SK-N-MC (cell line): ENCODE data around the gene GOLGA6L6.
"Not testable (repeated sequence)": the region's sequence is repeated elsewhere in the genome, so short reads cannot be mapped to it uniquely, and the experiment has no call there.

Source experiments
- DNase-seq: peaks from one replicate; pipeline ENCODE4 v3.0.0-alpha.2; 2011; ENCODE audit warnings: low read depth, low spot score
- H3K27ac ChIP-seq: fragments of 200-600 bp; sonication (generic); 2 replicates; pipeline ENCODE4 v1.5.1; 2016; ENCODE audit warnings: mixed run types
- H3K36me3 ChIP-seq: fragments of 200-600 bp; sonication (generic); 2 replicates; pipeline ENCODE4 v1.6.1; 2017; ENCODE audit warnings: antibody characterized with exemption, low read length, mixed read lengths; ENCODE audit not compliant: insufficient read depth
- H3K4me3 ChIP-seq: fragments of 200-600 bp; sonication (generic); 2 replicates; pipeline ENCODE4 v1.5.1; 2016
- H3K9ac ChIP-seq: fragments of 200-600 bp; sonication (generic); 2 replicates; pipeline ENCODE4 v1.8.0; 2017; ENCODE audit warnings: mixed run types, mixed read lengths; ENCODE audit not compliant: insufficient read length
- H3K9me3 ChIP-seq: fragments of 200-600 bp; sonication (generic); 2 replicates; pipeline ENCODE4 v1.6.1; 2017; ENCODE audit warnings: low read depth, mild to moderate bottlenecking, antibody characterized with exemption, low read length, moderate library complexity, mixed read lengths

Gene GOLGA6L6, protein sequence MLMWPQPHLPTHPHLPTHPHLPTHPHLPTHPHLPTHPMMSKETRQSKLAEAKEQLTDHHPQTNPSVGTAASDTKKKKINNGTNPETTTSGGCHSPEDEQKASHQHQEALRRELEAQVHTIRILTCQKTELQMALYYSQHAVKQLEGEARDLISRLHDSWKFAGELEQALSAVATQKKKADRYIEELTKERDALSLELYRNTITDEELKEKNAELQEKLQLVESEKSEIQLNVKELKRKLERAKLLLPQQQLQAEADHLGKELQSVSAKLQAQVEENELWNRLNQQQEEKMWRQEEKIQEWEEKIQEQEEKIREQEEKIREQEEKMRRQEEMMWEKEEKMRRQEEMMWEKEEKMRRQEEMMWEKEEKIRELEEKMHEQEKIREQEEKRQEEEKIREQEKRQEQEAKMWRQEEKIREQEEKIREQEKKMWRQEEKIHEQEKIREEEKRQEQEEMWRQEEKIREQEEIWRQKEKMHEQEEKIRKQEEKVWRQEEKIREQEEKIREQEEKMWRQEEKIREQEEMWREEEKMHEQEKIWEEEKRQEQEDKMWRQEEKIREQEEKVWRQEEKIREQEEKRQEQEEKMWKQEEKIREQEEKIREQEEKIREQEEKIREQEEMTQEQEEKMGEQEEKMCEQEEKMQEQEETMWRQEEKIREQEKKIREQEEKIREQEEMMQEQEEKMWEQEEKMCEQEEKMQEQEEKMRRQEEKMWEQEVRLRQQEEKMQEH

DNA sequence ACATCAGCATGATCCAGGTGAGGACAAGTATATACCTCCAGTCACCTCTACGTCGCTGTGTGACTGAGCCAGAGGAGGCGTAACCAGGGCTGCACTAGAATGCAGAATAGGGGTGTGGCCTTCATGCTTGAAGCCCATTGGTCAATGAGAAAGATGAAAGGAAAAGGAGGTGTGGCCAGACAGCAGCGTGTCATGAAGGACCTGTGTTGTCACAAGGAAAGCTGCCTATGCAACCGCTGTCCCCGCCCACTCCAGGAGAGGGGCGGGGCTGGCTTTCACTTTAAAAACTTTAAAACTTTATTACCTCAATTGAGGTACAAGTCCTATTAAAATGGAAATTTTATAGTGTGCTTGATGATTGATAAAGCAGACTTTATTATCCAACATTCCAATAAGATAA, at the start of gene GOLGA6L6:
TSS of gene GOLGA6L6 (minus strand) at position 101 of the 400 bp plus-strand sequence. CDS start at position 10, 91 bp downstream.
- not testable (repeated sequence) for H3K27ac ChIP-seq, H3K9me3 ChIP-seq, DNase-seq, H3K9ac ChIP-seq, H3K4me3 ChIP-seq, H3K36me3 ChIP-seq

DNA sequence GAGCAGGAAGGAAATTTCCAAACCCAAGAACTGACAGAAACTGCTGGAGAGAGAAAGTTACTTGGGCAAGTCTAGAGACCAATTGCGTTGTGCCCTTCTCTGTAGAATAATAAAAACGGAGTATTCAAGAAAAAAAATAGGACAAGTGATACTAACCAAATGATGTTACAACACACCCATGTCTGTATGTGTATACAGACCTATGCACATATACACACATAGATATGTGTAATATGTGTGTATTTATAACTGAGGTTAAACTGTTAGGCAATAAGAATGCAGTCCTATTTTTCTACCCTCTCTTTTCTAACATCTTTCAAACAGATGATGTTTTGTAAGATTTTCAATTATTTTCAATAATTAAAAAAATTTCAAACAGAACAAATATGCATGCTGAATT, 48.5 kb upstream of the GOLGA6L6 start:
- H3K9me3 ChIP-seq, H3K9ac ChIP-seq, H3K4me3 ChIP-seq, H3K27ac ChIP-seq, H3K36me3 ChIP-seq, DNase-seq: not testable (repeated sequence)

DNA sequence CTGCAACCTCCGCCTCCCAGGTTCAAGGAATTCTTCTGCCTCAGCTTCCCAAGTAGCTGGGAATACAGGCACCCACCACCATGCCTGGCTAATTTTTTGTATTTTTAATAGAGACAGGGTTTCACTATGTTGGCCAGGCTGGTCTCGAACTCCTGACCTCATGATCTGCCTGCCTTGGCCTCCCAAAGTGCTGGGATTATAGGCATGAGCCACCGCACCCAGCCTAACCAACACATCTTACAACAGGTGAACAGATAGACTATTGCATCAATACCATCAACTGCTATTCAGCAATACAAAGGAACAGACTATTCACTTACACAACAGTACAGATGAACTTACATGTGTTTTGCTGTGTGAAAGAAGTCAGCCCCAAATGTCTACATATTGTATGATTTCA, 45.2 kb upstream of the GOLGA6L6 start:
- not testable (repeated sequence) for DNase-seq, H3K36me3 ChIP-seq, H3K27ac ChIP-seq, H3K9me3 ChIP-seq, H3K4me3 ChIP-seq, H3K9ac ChIP-seq

DNA sequence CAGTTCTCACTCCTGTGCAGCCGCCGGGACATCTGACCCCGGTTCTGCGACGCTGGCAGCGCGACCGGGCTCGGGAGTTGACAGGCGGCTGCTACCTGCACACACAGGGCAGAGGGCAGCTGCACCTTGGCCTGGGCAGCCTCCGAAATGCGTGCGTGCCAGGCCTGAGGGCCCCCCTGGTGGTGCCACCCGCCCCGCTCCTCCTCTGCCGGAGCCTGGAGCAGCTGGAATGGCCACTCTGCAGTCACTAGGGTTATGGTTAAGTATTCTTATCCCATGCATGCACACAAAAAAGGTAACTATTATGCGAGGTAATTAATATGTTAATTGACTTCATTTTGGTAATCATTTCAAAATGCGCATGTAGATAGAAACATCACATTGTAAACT, 41.1 kb upstream of the GOLGA6L6 start:
- not testable (repeated sequence) for H3K9ac ChIP-seq, H3K36me3 ChIP-seq, H3K9me3 ChIP-seq, DNase-seq, H3K27ac ChIP-seq, H3K4me3 ChIP-seq

DNA sequence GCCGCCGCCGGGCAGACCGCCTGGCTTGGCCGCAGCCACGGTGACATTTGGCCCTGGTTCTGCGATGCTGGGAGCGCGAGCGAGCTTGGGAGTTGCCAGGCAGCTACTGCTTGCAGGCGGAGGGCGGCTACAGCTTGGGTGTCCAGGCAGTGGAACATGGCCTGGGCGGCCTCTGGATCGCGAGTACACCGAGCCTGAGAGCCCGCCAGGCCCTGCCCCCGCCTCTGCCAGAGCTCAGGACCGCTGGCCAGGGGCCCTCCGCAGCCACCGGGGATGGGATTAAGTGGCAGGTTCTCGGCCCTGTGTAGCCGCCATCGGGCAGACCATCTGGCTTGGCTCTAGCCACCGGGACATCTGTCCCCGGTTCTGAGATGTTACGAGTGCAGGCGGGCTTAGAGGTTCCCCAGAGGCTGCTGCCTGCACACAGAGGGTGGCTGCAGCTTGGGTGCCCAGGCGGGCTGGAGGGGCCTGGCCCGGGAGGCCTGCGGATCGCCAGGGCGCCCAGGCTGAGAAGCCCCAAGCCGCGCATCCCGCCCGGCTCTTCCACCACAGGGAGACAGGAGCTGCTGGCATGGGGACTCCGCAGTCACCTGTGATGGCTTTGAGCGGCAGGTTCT, 40.6 kb upstream of the GOLGA6L6 start:
- H3K9me3 ChIP-seq, H3K4me3 ChIP-seq, H3K27ac ChIP-seq, DNase-seq, H3K9ac ChIP-seq, H3K36me3 ChIP-seq: not testable (repeated sequence)

DNA sequence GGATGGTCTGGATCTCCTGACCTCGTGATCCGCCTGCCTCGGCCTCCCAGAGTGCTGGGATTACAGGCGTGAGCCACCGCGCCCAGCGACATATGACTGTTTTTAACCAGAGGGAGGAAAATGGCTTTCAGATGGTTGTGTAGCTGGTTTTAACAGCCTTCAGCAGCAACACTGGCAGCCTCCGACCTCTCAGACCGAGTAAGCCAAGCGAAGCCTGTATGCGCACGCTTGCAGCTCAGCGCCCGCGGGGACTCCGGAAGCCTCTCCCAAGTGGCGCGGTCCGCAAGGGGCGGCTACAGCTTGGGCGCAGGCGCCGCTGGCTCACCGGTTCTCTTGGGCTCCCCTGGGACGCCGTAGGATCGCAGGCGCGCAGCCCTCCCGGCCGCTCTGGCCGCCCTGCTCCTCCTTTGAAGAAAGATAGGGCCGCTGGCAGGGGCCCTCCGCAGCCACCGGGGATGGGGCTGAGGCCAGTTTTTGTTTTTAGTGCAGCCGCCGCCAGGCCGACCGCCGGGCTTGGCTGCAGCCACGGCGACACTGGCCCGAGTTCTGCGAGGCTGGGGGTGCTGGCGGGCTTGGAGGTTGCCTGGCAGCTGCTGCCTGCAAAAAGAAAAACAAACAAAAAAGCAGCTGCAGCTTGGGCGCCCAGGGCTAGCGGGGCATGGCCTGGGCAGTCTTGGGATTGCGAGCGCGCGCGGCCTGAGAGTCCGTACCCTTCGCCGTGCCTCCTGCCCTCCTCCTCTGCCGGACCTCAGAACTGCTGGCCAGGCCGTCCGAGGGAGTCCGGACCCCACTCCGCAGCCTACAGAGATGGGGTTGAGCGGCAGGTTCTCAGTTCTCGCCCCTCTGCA, 39.9 kb upstream of the GOLGA6L6 start:
- H3K36me3 ChIP-seq, H3K4me3 ChIP-seq, H3K27ac ChIP-seq, H3K9me3 ChIP-seq, H3K9ac ChIP-seq, DNase-seq: not testable (repeated sequence)

DNA sequence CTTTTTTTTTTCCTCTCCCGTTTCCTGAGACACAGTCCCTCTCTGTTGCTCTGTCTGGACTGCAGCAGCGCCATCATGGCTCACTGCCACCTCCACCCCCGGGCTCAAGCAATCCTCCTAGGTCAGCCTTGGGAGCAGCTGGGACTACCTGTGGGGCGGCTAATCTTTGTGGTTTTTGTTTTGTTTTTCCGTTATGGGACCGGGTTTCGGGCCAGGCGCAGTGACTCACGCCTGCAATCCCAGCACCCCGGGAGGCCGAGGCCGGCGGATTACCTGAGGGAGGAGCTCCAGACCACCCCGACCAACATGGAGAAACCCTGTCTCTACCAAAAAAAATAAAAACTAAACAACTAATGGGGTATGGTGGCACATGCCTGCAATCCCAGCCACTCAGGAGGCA, 38.1 kb upstream of the GOLGA6L6 start:
- H3K9ac ChIP-seq, H3K27ac ChIP-seq, H3K36me3 ChIP-seq, H3K9me3 ChIP-seq, H3K4me3 ChIP-seq, DNase-seq: not testable (repeated sequence)

DNA sequence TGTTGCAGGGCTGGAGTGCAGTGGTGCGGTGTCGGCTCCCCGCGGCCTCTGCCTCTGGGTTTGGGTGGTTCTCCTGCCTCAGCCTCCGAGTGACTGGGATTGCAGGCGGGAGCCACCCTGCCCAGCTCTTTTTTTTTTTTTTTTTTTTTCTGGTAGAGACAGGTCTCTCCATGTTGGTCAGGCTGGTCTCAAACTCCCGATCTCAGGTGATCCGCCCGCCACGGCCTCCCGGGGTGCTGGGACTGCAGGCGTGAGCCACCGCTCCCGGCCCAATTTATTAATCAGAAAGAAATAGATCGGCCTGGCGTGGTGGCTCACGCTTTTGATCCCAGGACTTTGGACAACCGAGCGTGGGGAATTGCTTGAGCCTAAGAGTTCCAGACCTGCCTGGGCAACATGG, 9.7 kb upstream of the GOLGA6L6 start:
- not testable (repeated sequence) for H3K9me3 ChIP-seq, H3K27ac ChIP-seq, H3K36me3 ChIP-seq, H3K4me3 ChIP-seq, DNase-seq, H3K9ac ChIP-seq

DNA sequence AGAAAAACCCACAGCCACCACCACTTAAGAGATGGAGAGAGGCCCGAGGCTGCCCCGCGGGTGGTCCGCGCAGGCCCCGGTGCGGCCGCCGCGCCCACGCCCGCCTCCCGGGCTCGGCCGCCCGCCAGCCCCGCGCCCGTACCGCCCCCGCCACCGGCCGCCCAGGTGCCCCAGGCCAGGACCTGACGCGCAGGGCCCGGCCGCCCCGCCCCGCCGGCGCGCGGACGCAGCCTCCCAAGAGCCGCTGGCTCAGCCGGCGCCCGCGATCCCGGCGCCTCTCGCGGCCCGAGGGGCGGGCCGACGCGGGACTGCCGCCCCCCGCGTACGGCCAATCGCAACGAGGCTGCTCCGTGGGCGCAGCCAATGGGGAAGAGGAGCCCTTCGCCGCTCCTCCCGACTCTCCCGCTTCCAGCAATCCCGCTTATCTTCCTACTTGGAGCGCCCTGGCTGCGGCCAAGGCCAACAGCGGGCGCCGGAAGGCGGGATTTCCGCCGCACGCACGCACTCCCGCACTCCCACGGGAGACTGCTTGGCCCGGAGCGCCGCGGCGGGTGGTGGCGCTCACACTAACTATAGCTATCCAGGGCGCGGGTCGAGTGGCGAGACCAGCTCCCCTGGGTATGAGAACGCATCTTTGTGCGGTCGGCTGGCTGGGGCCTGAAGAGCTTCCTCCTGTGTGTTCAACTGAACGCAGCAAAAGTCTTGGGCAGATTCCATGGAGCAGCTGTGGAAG, 35.5 kb downstream of the GOLGA6L6 start:
- not testable (repeated sequence) for H3K27ac ChIP-seq, H3K9me3 ChIP-seq, H3K9ac ChIP-seq, DNase-seq, H3K4me3 ChIP-seq, H3K36me3 ChIP-seq

DNA sequence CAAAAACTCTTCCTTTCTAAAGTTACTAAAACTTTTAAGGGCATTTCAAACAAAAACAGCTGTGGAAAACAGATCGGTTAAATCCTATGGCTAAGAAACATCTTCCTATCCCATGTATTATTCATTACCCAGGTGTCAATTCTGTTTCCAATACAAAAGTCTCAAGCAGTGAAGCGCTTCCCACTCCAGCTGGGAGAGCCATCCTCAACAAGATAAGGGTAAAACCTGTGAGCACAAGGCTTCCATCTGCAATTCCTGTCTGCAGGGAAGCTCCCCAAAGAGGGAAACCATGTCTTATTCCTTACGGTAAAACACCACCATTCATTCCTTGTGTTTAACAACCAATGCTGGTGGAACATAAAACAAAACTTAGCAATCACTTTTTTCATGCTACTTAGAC, 38.8 kb downstream of the GOLGA6L6 start:
- H3K4me3 ChIP-seq, DNase-seq, H3K9ac ChIP-seq, H3K27ac ChIP-seq, H3K36me3 ChIP-seq, H3K9me3 ChIP-seq: not testable (repeated sequence)

DNA sequence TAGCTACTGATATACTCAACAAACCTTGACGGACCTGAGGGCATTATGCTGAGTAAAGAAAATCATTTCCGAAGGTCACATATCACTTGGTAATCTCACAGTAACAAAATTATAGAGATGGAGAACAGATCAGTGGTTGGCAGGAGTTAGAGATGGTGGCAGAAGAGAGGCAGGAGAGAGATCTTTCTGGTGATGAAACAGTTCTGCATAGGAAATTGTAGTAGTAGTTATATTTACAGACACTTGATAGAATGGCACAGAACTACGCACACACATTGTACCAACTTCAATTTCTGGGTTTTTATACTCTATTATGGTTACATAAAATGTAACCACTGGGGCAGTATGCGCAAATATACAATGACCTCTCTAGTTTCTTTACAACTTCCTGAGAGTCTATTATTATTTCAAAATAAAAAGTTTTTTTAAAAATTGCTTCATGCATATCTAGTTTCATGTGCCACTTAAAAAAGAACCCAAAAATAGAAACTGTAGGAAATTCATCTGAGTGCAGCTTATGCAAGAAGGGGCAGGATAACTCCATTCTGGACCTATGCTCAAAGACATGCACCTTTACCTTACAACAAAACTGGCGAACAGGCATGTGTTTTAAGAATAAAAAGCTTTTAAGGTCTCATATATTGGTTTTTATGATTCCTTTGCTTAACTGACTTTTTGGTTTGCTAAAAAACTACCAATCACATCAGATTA, 39.9 kb downstream of the GOLGA6L6 start:
- not testable (repeated sequence) for H3K36me3 ChIP-seq, DNase-seq, H3K27ac ChIP-seq, H3K4me3 ChIP-seq, H3K9ac ChIP-seq, H3K9me3 ChIP-seq

DNA sequence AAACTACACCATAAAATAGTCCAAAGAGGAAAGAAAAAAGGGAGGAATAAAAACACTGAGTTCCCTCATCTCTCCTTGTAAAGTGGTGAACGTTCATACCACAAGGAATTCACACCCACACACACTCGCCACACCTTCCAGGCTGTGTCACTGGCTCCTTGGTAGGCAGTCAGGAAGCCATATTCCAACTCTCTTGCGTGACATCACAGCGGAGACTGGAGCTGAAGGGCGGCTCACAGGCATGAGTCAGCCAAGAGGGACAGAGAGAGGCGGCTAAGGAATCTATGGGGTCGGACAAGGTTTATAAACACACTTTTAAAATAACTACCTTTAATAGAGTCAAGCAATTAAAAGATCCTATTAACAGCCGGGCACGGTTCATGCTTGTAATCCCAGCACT, 43.8 kb downstream of the GOLGA6L6 start:
- H3K4me3 ChIP-seq, H3K27ac ChIP-seq, DNase-seq, H3K9ac ChIP-seq, H3K9me3 ChIP-seq, H3K36me3 ChIP-seq: not testable (repeated sequence)

DNA sequence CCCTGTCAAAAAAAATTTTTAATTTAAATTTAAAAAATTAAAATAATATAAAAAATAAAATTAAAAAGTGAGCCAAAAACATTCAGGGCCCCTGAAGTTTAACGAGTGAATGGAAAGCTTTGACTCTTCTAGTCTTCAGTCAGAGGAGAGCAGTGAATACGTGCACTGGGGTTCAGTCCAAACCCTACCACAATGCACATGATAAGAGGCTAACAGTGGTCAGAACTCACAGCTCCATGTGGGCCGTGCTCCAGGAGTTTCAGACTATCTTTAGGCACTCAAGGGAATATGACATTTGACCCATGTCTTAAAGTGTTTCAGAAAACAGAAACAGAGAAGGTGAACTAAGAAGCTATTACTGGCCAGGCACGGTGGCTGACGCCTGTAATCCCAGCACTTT, 48.6 kb downstream of the GOLGA6L6 start:
- not testable (repeated sequence) for H3K9ac ChIP-seq, H3K27ac ChIP-seq, DNase-seq, H3K36me3 ChIP-seq, H3K4me3 ChIP-seq, H3K9me3 ChIP-seq
